GM19043 (cell line): ENCODE results near the gene IAH1.

Source experiments
- ATAC-seq: cut with Tn5 transposase; IDR thresholded peaks from one replicate; pipeline ENCODE4 v1.9.1; 2021; ENCODE audit warnings: low read depth; ENCODE audit not compliant: unreplicated experiment

IAH1 gene

GRCh38 chr2:9524291-9524690, 49.9 kb downstream of the IAH1 start:
- ATAC-seq, result no peak

GRCh38 chr2:9525266-9525665, 50.9 kb downstream of the IAH1 start:
- no peak for ATAC-seq

- ATAC-seq, result no peak
Measured at GRCh38 chr2:9527995-9528787, 53.8 kb downstream of the IAH1 start.

GRCh38 chr2:9532421-9532820, 58.1 kb downstream of the IAH1 start:
- no peak for ATAC-seq

- ATAC-seq, result no peak
Measured at GRCh38 chr2:9533663-9534062, 59.3 kb downstream of the IAH1 start.

- ATAC-seq, result peak; percentile 53
Measured at GRCh38 chr2:9535177-9535576, 60.8 kb downstream of the IAH1 start.

- ATAC-seq, result no peak
Measured at GRCh38 chr2:9536504-9536903, 62.2 kb downstream of the IAH1 start.

GRCh38 chr2:9538000-9538507, 63.7 kb downstream of the IAH1 start:
- no peak for ATAC-seq
